ENCODE data around the gene UQCRC1. TPM values are rescaled to one million over a fixed set of nuclear protein-coding genes. Genes with fewer than 3 reads are reported as not detected.

The UQCRC1 gene
- total RNA-seq, 2 experiments from 2014 or later: 167 to 170 TPM

- H3K4me3 Mint-ChIP-seq: no peak overlapping the region
- ChIA-PET CTCF (no interaction called here), POLR2A (no interaction called here)
- no peak overlapping the region for H3K27ac Mint-ChIP-seq
- H3K9me3 Mint-ChIP-seq: no peaks in the 10 kb centered on the region
- DNase-seq: no peak
- H3K4me1 Mint-ChIP-seq: peaks cover 7% of the 10 kb centered on the region
- H3K27me3 Mint-ChIP-seq: peaks cover 36% of the 10 kb centered on the region
- no peaks in the 10 kb centered on the region for H3K36me3 Mint-ChIP-seq (ENCODE audit: low read depth)
Observed at GRCh38 chr3:48593337-48593736, 16.1 kb downstream of the UQCRC1 start.

GRCh38 chr3:48592519-48593087, 16.8 kb downstream of the UQCRC1 start:
- peaks cover 36% of the 10 kb centered on the region for H3K27me3 Mint-ChIP-seq
- H3K4me3 Mint-ChIP-seq: no peak overlapping the region
- no peaks in the 10 kb centered on the region for H3K36me3 Mint-ChIP-seq (ENCODE audit: low read depth)
- ChIA-PET POLR2A (no interaction called here), CTCF (interaction anchor here (0.5 kb wide), 1 partner anchor 192 kb away, joined by 4 read pairs; no protein-coding TSS in a partner anchor)
- H3K9me3 Mint-ChIP-seq: no peaks in the 10 kb centered on the region
- DNase-seq: no peak
- H3K4me1 Mint-ChIP-seq: peaks cover 7% of the 10 kb centered on the region
- H3K27ac Mint-ChIP-seq: no peak overlapping the region

- H3K27me3 Mint-ChIP-seq: peaks cover 36% of the 10 kb centered on the region
- CTCF ChIA-PET: interaction anchor here (0.5 kb wide), 1 partner anchor 191 kb away, joined by 4 read pairs; no protein-coding TSS in a partner anchor
Observed at GRCh38 chr3:48591886-48592518, 17.4 kb downstream of the UQCRC1 start.

GRCh38 chr3:48591436-48591835, 18.0 kb downstream of the UQCRC1 start:
- no peak overlapping the region for H3K27ac Mint-ChIP-seq
- CTCF ChIA-PET: no interaction called here
- no peaks in the 10 kb centered on the region for H3K9me3 Mint-ChIP-seq
- peaks cover 7% of the 10 kb centered on the region for H3K4me1 Mint-ChIP-seq
- no peak for DNase-seq
- POLR2A ChIA-PET: no interaction called here
- no peak overlapping the region for H3K4me3 Mint-ChIP-seq
- no peaks in the 10 kb centered on the region for H3K36me3 Mint-ChIP-seq (ENCODE audit: low read depth)
- peaks cover 36% of the 10 kb centered on the region for H3K27me3 Mint-ChIP-seq

More at GRCh38 chr3:48591886-48592518, 17.4 kb downstream of the UQCRC1 start:
- DNase-seq: no peak
- no peak overlapping the region for H3K4me3 Mint-ChIP-seq
- no peaks in the 10 kb centered on the region for H3K9me3 Mint-ChIP-seq
- H3K4me1 Mint-ChIP-seq: peaks cover 7% of the 10 kb centered on the region
- no peak overlapping the region for H3K27ac Mint-ChIP-seq
- POLR2A ChIA-PET: no interaction called here
- no peaks in the 10 kb centered on the region for H3K36me3 Mint-ChIP-seq (ENCODE audit: low read depth)

- Mint-ChIP-seq H3K36me3 (ENCODE audit: low read depth) (no peaks in the 10 kb centered on the region), H3K4me1 (no peaks in the 10 kb centered on the region), H3K27ac (no peak overlapping the region), H3K9me3 (no peaks in the 10 kb centered on the region), H3K27me3 (peaks cover 21% of the 10 kb centered on the region), H3K4me3 (no peak overlapping the region)
- POLR2A ChIA-PET: no interaction called here
- CTCF ChIA-PET: no interaction called here
- DNase-seq: no peak
Observed at GRCh38 chr3:48588230-48588629, 21.2 kb downstream of the UQCRC1 start.

- H3K27me3 Mint-ChIP-seq: peaks cover 18% of the 10 kb centered on the region
Observed at GRCh38 chr3:48587686-48588085, 21.8 kb downstream of the UQCRC1 start.

GRCh38 chr3:48585411-48585810, 24.0 kb downstream of the UQCRC1 start:
- ChIA-PET CTCF (no interaction called here), POLR2A (no interaction called here)
- no peak for DNase-seq
- Mint-ChIP-seq H3K9me3 (no peaks in the 10 kb centered on the region), H3K36me3 (ENCODE audit: low read depth) (no peaks in the 10 kb centered on the region), H3K4me1 (no peaks in the 10 kb centered on the region), H3K27ac (no peak overlapping the region), H3K4me3 (no peak overlapping the region), H3K27me3 (peaks cover 12% of the 10 kb centered on the region)

More at GRCh38 chr3:48587686-48588085, 21.8 kb downstream of the UQCRC1 start:
- H3K9me3 Mint-ChIP-seq: no peaks in the 10 kb centered on the region
- ChIA-PET CTCF (no interaction called here), POLR2A (no interaction called here)
- H3K4me3 Mint-ChIP-seq: no peak overlapping the region
- no peaks in the 10 kb centered on the region for H3K36me3 Mint-ChIP-seq (ENCODE audit: low read depth)
- no peaks in the 10 kb centered on the region for H3K4me1 Mint-ChIP-seq
- H3K27ac Mint-ChIP-seq: no peak overlapping the region
- DNase-seq: no peak

GRCh38 chr3:48584836-48585235, 24.6 kb downstream of the UQCRC1 start:
- no peak overlapping the region for H3K27ac Mint-ChIP-seq
- no peaks in the 10 kb centered on the region for H3K4me1 Mint-ChIP-seq
- peaks cover 11% of the 10 kb centered on the region for H3K27me3 Mint-ChIP-seq
- H3K36me3 Mint-ChIP-seq (ENCODE audit: low read depth): no peaks in the 10 kb centered on the region
- ChIA-PET CTCF (no interaction called here), POLR2A (no interaction called here)
- H3K9me3 Mint-ChIP-seq: no peaks in the 10 kb centered on the region
- DNase-seq: no peak
- H3K4me3 Mint-ChIP-seq: no peak overlapping the region

- no peaks in the 10 kb centered on the region for H3K36me3 Mint-ChIP-seq (ENCODE audit: low read depth)
- H3K9me3 Mint-ChIP-seq: no peaks in the 10 kb centered on the region
- H3K27ac Mint-ChIP-seq: no peak overlapping the region
- no peak for DNase-seq
- ChIA-PET POLR2A (no interaction called here), CTCF (no interaction called here)
- no peak overlapping the region for H3K4me3 Mint-ChIP-seq
- no peaks in the 10 kb centered on the region for H3K27me3 Mint-ChIP-seq
- H3K4me1 Mint-ChIP-seq: no peaks in the 10 kb centered on the region
Observed at GRCh38 chr3:48581621-48582481, 27.6 kb downstream of the UQCRC1 start.

GRCh38 chr3:48576647-48577046, 32.8 kb downstream of the UQCRC1 start:
- Mint-ChIP-seq H3K9me3 (no peaks in the 10 kb centered on the region), H3K4me3 (no peak overlapping the region), H3K27ac (no peak overlapping the region), H3K27me3 (no peaks in the 10 kb centered on the region), H3K36me3 (ENCODE audit: low read depth) (no peaks in the 10 kb centered on the region), H3K4me1 (no peaks in the 10 kb centered on the region)
- POLR2A ChIA-PET: no interaction called here
- DNase-seq: no peak
- CTCF ChIA-PET: no interaction called here

GRCh38 chr3:48575366-48575765, 34.1 kb downstream of the UQCRC1 start:
- H3K27me3 Mint-ChIP-seq: no peaks in the 10 kb centered on the region
- POLR2A ChIA-PET: no interaction called here
- no peak overlapping the region for H3K27ac Mint-ChIP-seq
- no peaks in the 10 kb centered on the region for H3K9me3 Mint-ChIP-seq
- H3K4me1 Mint-ChIP-seq: no peaks in the 10 kb centered on the region
- DNase-seq: no peak
- H3K36me3 Mint-ChIP-seq (ENCODE audit: low read depth): no peaks in the 10 kb centered on the region
- CTCF ChIA-PET: interaction anchor here (0.6 kb wide), 1 partner anchor 350 kb away, joined by 3 read pairs; no protein-coding TSS in a partner anchor
- H3K4me3 Mint-ChIP-seq: no peak overlapping the region

- Mint-ChIP-seq H3K4me1 (no peaks in the 10 kb centered on the region), H3K4me3 (no peak overlapping the region), H3K27ac (no peak overlapping the region), H3K36me3 (ENCODE audit: low read depth) (no peaks in the 10 kb centered on the region), H3K9me3 (no peaks in the 10 kb centered on the region), H3K27me3 (no peaks in the 10 kb centered on the region)
- CTCF ChIA-PET: no interaction called here
- POLR2A ChIA-PET: no interaction called here
- DNase-seq: no peak
Observed at GRCh38 chr3:48573973-48574585, 35.4 kb downstream of the UQCRC1 start.

- Mint-ChIP-seq H3K4me1 (no peaks in the 10 kb centered on the region), H3K27me3 (no peaks in the 10 kb centered on the region), H3K9me3 (no peaks in the 10 kb centered on the region), H3K36me3 (ENCODE audit: low read depth) (no peaks in the 10 kb centered on the region), H3K27ac (no peak overlapping the region), H3K4me3 (no peak overlapping the region)
- no peak for DNase-seq
- ChIA-PET CTCF (interaction anchor here (0.9 kb wide), 1 partner anchor 16 kb away, joined by 3 read pairs; the partner anchor contains the start of gene PFKFB4), POLR2A (no interaction called here)
Observed at GRCh38 chr3:48572517-48572916, 36.9 kb downstream of the UQCRC1 start.
